PC-3 (cell line): Measurements from ENCODE around the gene SERPINC1. TPM values are rescaled to one million over a fixed set of nuclear protein-coding genes. Genes with fewer than 3 reads are reported as not detected.

Source experiments
- ATAC-seq: fragments of 200-7000 bp; cut with Tn5 transposase; 2 replicates; pipeline ENCODE4 v1.9.1; 2020; ENCODE audit warnings: mild to moderate bottlenecking, moderate library complexity
- BruUV-seq: library from RNA; stranded (reverse); fragments of 400-500 nt; replicated peaks from 2 replicates; lab custom pipeline; 2021; lab: Mats Ljungman, UMichigan
- CTCF ChIA-PET: fragments of 300-600 bp; sonication (Branson Sonifier 250); formaldehyde crosslinking; loops from one replicate; lab custom pipeline; 2022; ENCODE audit warnings: antibody characterized with exemption; lab: Charles Lee
- POLR2A ChIA-PET: fragments of 300-600 bp; sonication (Branson Sonifier 250); formaldehyde crosslinking; loops from one replicate; lab custom pipeline; 2022; ENCODE audit warnings: antibody characterized with exemption; ENCODE audit not compliant: unreplicated experiment; lab: Charles Lee
- DNase-seq: peaks from one replicate; pipeline ENCODE4 v3.0.0-alpha.2; 2015
- H2AFZ ChIP-seq: fragments of 300-600 bp; sonication (generic); 2 replicates; pipeline ENCODE4 v1.6.0; 2016; ENCODE audit warnings: antibody characterized with exemption, low read length
- H3F3A ChIP-seq: fragments of 300-600 bp; sonication (generic); one replicate; pipeline ENCODE4 v1.6.0; 2017; ENCODE audit warnings: antibody characterized with exemption, low read length, control low read depth, mild to moderate bottlenecking; ENCODE audit not compliant: unreplicated experiment
- H3K27ac ChIP-seq: fragments of 300-600 bp; sonication (generic); 2 replicates; pipeline ENCODE4 v1.5.1; 2016; ENCODE audit warnings: mild to moderate bottlenecking, low read length
- H3K27me3 ChIP-seq: fragments of 300-600 bp; sonication (generic); 2 replicates; pipeline ENCODE4 v1.6.1; 2016; ENCODE audit warnings: low read length, mixed read lengths
- H3K36me3 ChIP-seq: fragments of 300-600 bp; sonication (generic); 2 replicates; pipeline ENCODE4 v1.6.1; 2016; ENCODE audit warnings: low read depth, mixed run types, low read length, mixed read lengths
- H3K4me1 ChIP-seq: fragments of 300-600 bp; sonication (generic); 2 replicates; pipeline ENCODE4 v1.5.1; 2016; ENCODE audit warnings: low read length; ENCODE audit not compliant: insufficient read depth
- H3K4me2 ChIP-seq: fragments of 300-600 bp; sonication (generic); 2 replicates; pipeline ENCODE4 v1.6.0; 2016; ENCODE audit warnings: low read length
- H3K4me3 ChIP-seq: fragments of 300-600 bp; sonication (generic); 2 replicates; pipeline ENCODE4 v1.5.1; 2016; ENCODE audit warnings: mild to moderate bottlenecking, low read length, mixed read lengths
- H3K79me2 ChIP-seq: fragments of 300-600 bp; sonication (generic); 2 replicates; pipeline ENCODE4 v1.6.1; 2017; ENCODE audit warnings: low read length, mixed read lengths
- H3K9ac ChIP-seq: fragments of 300-600 bp; sonication (generic); 2 replicates; pipeline ENCODE4 v1.6.0; 2016; ENCODE audit warnings: mild to moderate bottlenecking, low read length
- H3K9me2 ChIP-seq: fragments of 300-600 bp; sonication (generic); replicated peaks from 2 replicates; pipeline ENCODE4 v1.6.1; 2016; ENCODE audit warnings: mixed run types, low read length, mixed read lengths
- H3K9me3 ChIP-seq: fragments of 300-600 bp; sonication (generic); 2 replicates; pipeline ENCODE4 v1.6.1; 2016; ENCODE audit warnings: low read length, mixed read lengths
- H4K20me1 ChIP-seq: fragments of 300-600 bp; sonication (generic); 2 replicates; pipeline ENCODE4 v1.6.1; 2016; ENCODE audit warnings: low read length, mixed read lengths
- EZH2 ChIP-seq: fragments of 300-600 bp; sonication (generic); IDR thresholded peaks from one replicate; pipeline ENCODE4 v1.6.1; 2017; ENCODE audit warnings: antibody characterized with exemption, mild to moderate bottlenecking, low read length; ENCODE audit not compliant: unreplicated experiment
- EZH2phosphoT487 ChIP-seq: fragments of 300-600 bp; sonication (generic); IDR thresholded peaks from 2 replicates; pipeline ENCODE4 v1.6.1; 2018; ENCODE audit warnings: mild to moderate bottlenecking, antibody characterized with exemption, low read length, borderline replicate concordance
- intact Hi-C: fragments of 100-400 bp; cut with micrococcal nuclease; formaldehyde crosslinking; loops from 2 replicates; pipeline ENCODE4 v1.9.0; 2023
- total RNA-seq: library from RNA; depleted of rRNA; stranded (reverse); fragments of >200 nt; gene quantifications from 2 replicates; pipeline ENCODE4 v1.2.3, GENCODE V29; 2014
- TF ChIP-seq, protein P1 (sequence below): fragments of 300-600 bp; sonication (generic); conservative IDR thresholded peaks from 2 replicates; pipeline ENCODE4 v1.5.1; 2017; ENCODE audit warnings: antibody characterized with exemption, low read depth, mild to moderate bottlenecking, low read length

Gene SERPINC1
- total RNA-seq, 1 experiment from 2014 or later, result not detected

- no peak overlapping the region for H3K4me2 ChIP-seq
- H4K20me1 ChIP-seq, result no peaks in the 10 kb centered on the region
- no peak for DNase-seq
- TF ChIP-seq EZH2, result no peak
- TF ChIP-seq, protein P1, sequence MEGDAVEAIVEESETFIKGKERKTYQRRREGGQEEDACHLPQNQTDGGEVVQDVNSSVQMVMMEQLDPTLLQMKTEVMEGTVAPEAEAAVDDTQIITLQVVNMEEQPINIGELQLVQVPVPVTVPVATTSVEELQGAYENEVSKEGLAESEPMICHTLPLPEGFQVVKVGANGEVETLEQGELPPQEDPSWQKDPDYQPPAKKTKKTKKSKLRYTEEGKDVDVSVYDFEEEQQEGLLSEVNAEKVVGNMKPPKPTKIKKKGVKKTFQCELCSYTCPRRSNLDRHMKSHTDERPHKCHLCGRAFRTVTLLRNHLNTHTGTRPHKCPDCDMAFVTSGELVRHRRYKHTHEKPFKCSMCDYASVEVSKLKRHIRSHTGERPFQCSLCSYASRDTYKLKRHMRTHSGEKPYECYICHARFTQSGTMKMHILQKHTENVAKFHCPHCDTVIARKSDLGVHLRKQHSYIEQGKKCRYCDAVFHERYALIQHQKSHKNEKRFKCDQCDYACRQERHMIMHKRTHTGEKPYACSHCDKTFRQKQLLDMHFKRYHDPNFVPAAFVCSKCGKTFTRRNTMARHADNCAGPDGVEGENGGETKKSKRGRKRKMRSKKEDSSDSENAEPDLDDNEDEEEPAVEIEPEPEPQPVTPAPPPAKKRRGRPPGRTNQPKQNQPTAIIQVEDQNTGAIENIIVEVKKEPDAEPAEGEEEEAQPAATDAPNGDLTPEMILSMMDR, result no peak
- TF ChIP-seq EZH2phosphoT487, result no peak
- no peak overlapping the region for H3K27ac ChIP-seq
- ChIA-PET POLR2A (no interaction called here), CTCF (interaction anchor here (0.6 kb wide), 1 partner anchor 120 kb away, joined by 5 read pairs; no protein-coding TSS in a partner anchor)
- no peaks in the 10 kb centered on the region for H3K9me3 ChIP-seq
- no peaks in the 10 kb centered on the region for H3K79me2 ChIP-seq
- H3K9me2 ChIP-seq, result no peaks in the 10 kb centered on the region
- H3K4me1 ChIP-seq, result no peaks in the 10 kb centered on the region
- no peak overlapping the region for H3K9ac ChIP-seq
- peaks cover 15% of the 10 kb centered on the region for H3K36me3 ChIP-seq
- no peak for ATAC-seq
- H3F3A ChIP-seq, result no peaks in the 10 kb centered on the region
- intact Hi-C loops, result no loop called here
- H2AFZ ChIP-seq, result no peak overlapping the region
- H3K27me3 ChIP-seq, result no peaks in the 10 kb centered on the region
- H3K4me3 ChIP-seq, result no peak overlapping the region
- BruUV-seq, result no TSS peak
Measured at GRCh38 chr1:173960625-173961024, 43.5 kb upstream of the SERPINC1 start.

DNA sequence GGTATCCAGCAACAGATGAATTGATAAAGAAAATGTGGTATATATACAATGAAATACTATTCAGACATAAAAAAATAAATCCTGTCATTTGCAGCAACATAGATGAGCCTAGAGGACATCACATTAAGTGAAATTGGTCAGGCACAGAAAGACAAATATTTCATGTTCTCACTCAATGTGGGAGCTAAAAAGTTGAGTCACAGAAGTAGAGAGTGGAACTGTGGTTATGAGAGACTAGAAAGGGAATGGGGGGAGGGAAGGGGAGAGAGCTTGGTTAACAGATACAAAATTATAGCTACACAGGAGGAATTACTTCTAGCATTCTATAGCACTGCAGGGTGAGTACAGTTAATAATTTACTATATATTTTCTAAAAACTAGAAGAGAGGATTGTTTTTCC is 37.1 kb upstream of the SERPINC1 start:
- Histone ChIP-seq H3K9me2 (no peaks in the 10 kb centered on the region), H3F3A (no peaks in the 10 kb centered on the region), H3K4me3 (no peak overlapping the region), H3K36me3 (no peaks in the 10 kb centered on the region), H3K4me2 (no peak overlapping the region), H4K20me1 (no peaks in the 10 kb centered on the region), H3K9me3 (no peaks in the 10 kb centered on the region), H3K9ac (no peak overlapping the region), H3K79me2 (no peaks in the 10 kb centered on the region), H3K27ac (no peak overlapping the region), H3K4me1 (no peaks in the 10 kb centered on the region), H3K27me3 (no peaks in the 10 kb centered on the region), H2AFZ (no peak overlapping the region)
- CTCF ChIA-PET, result no interaction called here
- ATAC-seq (no peak), DNase-seq (no peak)
- TF ChIP-seq, protein P1, result no peak
- no peak for TF ChIP-seq EZH2
- no peak for TF ChIP-seq EZH2phosphoT487
- POLR2A ChIA-PET, result no interaction called here
- BruUV-seq, result no TSS peak
- intact Hi-C loops, result no loop called here

- TF ChIP-seq, protein P1, result no peak
- TF ChIP-seq EZH2 (no peak), EZH2phosphoT487 (no peak)
- Histone ChIP-seq H3K4me1 (no peaks in the 10 kb centered on the region), H3K9me2 (no peaks in the 10 kb centered on the region), H3F3A (no peaks in the 10 kb centered on the region), H3K79me2 (no peaks in the 10 kb centered on the region), H3K9me3 (no peaks in the 10 kb centered on the region), H3K9ac (no peak overlapping the region), H3K27me3 (no peaks in the 10 kb centered on the region), H4K20me1 (no peaks in the 10 kb centered on the region), H3K4me2 (no peak overlapping the region), H3K27ac (no peak overlapping the region), H3K36me3 (peaks cover 17% of the 10 kb centered on the region), H3K4me3 (no peak overlapping the region), H2AFZ (no peak overlapping the region)
- ATAC-seq (no peak), DNase-seq (no peak)
- ChIA-PET CTCF (no interaction called here), POLR2A (no interaction called here)
- intact Hi-C loops, result no loop called here
- BruUV-seq, result no TSS peak
Measured at GRCh38 chr1:173948594-173948993, 31.5 kb upstream of the SERPINC1 start.
